K562 (cell line): Measurements from ENCODE around the gene CAPN7. TPM values are rescaled to one million over a fixed set of nuclear protein-coding genes. Genes with fewer than 3 reads are reported as not detected.
A peak's percentile ranks its signal among the peaks of the same experiment; 100 is the strongest.

Source experiments
- ATF1 ChIP-seq, 2 experiments: fragments of 450-650 bp in 1 of 2; IDR thresholded peaks; 2 replicates each; pipeline ENCODE4 v1.6.1; 2016; ENCODE audit warnings: missing compliant biosample characterization in 1 of 2, missing genetic modification characterization in 1 of 2
- CXXC5 ChIP-seq: fragments of 250-450 bp; sonication (Bioruptor Pico); IDR thresholded peaks from 2 replicates; pipeline ENCODE4 v1.8.0; 2022; ENCODE audit warnings: inconsistent platforms, mild to moderate bottlenecking, moderate library complexity
- HDAC1 ChIP-seq, 2 experiments: fragments of 450-650 bp; IDR thresholded peaks; 2 replicates each; pipeline ENCODE4 v1.6.1; 2016 to 2017; ENCODE audit warnings: inconsistent platforms in 1 of 2, mild to moderate bottlenecking in 1 of 2, moderate library complexity in 1 of 2
- HNRNPL ChIP-seq: fragments of 200-400 bp; formaldehyde crosslinking; IDR thresholded peaks from 2 replicates; pipeline ENCODE4 v1.6.1; 2017; ENCODE audit warnings: low read depth, mild to moderate bottlenecking, low read length
- KLF1 ChIP-seq: fragments of 450-650 bp; IDR thresholded peaks from 2 replicates; pipeline ENCODE4 v1.6.1; 2016; ENCODE audit warnings: missing genetic modification characterization, missing compliant biosample characterization
- MYBL2 ChIP-seq, 2 experiments: fragments of 450-650 bp in 1 of 2; sonication (generic) in 1 of 2; formaldehyde crosslinking in 1 of 2; IDR thresholded peaks; 2 replicates each; pipeline versions ENCODE4 v1.6.1 to v1.8.1; 2017 to 2022; ENCODE audit warnings: borderline replicate concordance in 1 of 2, inconsistent platforms in 1 of 2, low read depth in 1 of 2, mild to moderate bottlenecking in 1 of 2, missing genetic modification reagents in 1 of 2, moderate library complexity in 1 of 2
- PHTF2 ChIP-seq: fragments of 250-450 bp; sonication (Bioruptor Pico); IDR thresholded peaks from 2 replicates; pipeline ENCODE4 v1.5.0; 2021; ENCODE audit warnings: mild to moderate bottlenecking
- SIN3A ChIP-seq, 2 experiments: fragments of 150-350 bp in 1 of 2; IDR thresholded peaks; 2 replicates each; pipeline ENCODE4 v1.6.1; 2011 to 2016; ENCODE audit warnings: borderline replicate concordance in 2 of 2, low read depth in 2 of 2, low read length in 2 of 2, mild to moderate bottlenecking in 2 of 2, moderate library complexity in 2 of 2; ENCODE audit not compliant: control insufficient read depth in 1 of 2
- ZFPM2 ChIP-seq: fragments of 250-450 bp; sonication (Bioruptor Pico); IDR thresholded peaks from 2 replicates; pipeline ENCODE4 v1.5.1; 2022; ENCODE audit warnings: mild to moderate bottlenecking
- ZNF76 ChIP-seq: fragments of 250-450 bp; sonication (Bioruptor Pico); IDR thresholded peaks from 2 replicates; pipeline ENCODE4 v1.4.0; 2020; ENCODE audit warnings: mild to moderate bottlenecking, moderate library complexity, borderline replicate concordance
- polyA plus RNA-seq, 8 experiments: library from polyadenylated mRNA; depleted of rRNA in 4 of 8; stranded (reverse) in 5 of 8; unstranded in 3 of 8; fragments of >200 nt; fragmentation: Nextera tagmentation in 2 of 8; fragmentation: Illumina TruSeq in 1 of 8; extraction: Ambion mirVana in 2 of 8; extraction: Trizol in 1 of 8; gene quantifications; 2 replicates each; pipeline versions ENCODE4 v1.2.1 to v1.2.3, GENCODE V29; 2011 to 2014; ENCODE audit warnings: inconsistent platforms in 1 of 8, missing spikeins in 1 of 8
- total RNA-seq, 7 experiments: library from RNA; depleted of rRNA in 6 of 7; stranded (reverse); fragments of >200 nt in 6 of 7; fragmentation: Illumina TruSeq in 2 of 7; extraction: Trizol in 2 of 7; gene quantifications; 2 replicates each; pipeline versions ENCODE4 v1.2.1 to v1.2.3, GENCODE V29; 2011 to 2021; ENCODE audit warnings: low replicate concordance in 1 of 7
- TF ChIP-seq, protein P1 (sequence below), 2 experiments: IDR thresholded peaks in 1 of 2; conservative IDR thresholded peaks in 1 of 2; 2 replicates each; pipeline ENCODE4 v1.6.1; 2016; ENCODE audit warnings: low read depth in 2 of 2, mild to moderate bottlenecking in 1 of 2, missing compliant biosample characterization in 1 of 2, missing genetic modification characterization in 1 of 2, moderate library complexity in 1 of 2
- TF ChIP-seq, protein P2 (sequence below): fragments of 250-450 bp; sonication (Bioruptor Pico); IDR thresholded peaks from 2 replicates; pipeline ENCODE4 v1.4.0; 2020; ENCODE audit warnings: mild to moderate bottlenecking
- TF ChIP-seq, protein P3 (sequence below): fragments of 450-650 bp; formaldehyde crosslinking; IDR thresholded peaks from 2 replicates; pipeline ENCODE4 v1.4.0; 2022; ENCODE audit warnings: missing genetic modification characterization
- TF ChIP-seq, protein P4 (sequence below): sonication (generic); formaldehyde crosslinking; IDR thresholded peaks from 2 replicates; pipeline ENCODE4 v1.8.1; 2023; ENCODE audit warnings: mild to moderate bottlenecking, missing genetic modification reagents, moderate library complexity
- TF ChIP-seq, protein P5 (sequence below), 2 experiments: IDR thresholded peaks; 2 replicates each; pipeline ENCODE4 v1.6.1; 2011; ENCODE audit warnings: borderline replicate concordance in 1 of 2, control low read depth in 1 of 2, low read depth in 1 of 2, low read length in 1 of 2, mild to moderate bottlenecking in 1 of 2, mixed read lengths in 1 of 2, moderate library complexity in 1 of 2; ENCODE audit not compliant: insufficient read depth in 1 of 2, insufficient read length in 1 of 2, poor library complexity in 1 of 2, severe bottlenecking in 1 of 2; ENCODE audit errors: extremely low read depth in 1 of 2

The CAPN7 gene
- total and polyA plus RNA-seq, 9 of the 15 experiments (the other 6 are each of a cell fraction or from before 2014, with no cell fraction given) = 6.5 to 42.7 (median 32.7) TPM

DNA sequence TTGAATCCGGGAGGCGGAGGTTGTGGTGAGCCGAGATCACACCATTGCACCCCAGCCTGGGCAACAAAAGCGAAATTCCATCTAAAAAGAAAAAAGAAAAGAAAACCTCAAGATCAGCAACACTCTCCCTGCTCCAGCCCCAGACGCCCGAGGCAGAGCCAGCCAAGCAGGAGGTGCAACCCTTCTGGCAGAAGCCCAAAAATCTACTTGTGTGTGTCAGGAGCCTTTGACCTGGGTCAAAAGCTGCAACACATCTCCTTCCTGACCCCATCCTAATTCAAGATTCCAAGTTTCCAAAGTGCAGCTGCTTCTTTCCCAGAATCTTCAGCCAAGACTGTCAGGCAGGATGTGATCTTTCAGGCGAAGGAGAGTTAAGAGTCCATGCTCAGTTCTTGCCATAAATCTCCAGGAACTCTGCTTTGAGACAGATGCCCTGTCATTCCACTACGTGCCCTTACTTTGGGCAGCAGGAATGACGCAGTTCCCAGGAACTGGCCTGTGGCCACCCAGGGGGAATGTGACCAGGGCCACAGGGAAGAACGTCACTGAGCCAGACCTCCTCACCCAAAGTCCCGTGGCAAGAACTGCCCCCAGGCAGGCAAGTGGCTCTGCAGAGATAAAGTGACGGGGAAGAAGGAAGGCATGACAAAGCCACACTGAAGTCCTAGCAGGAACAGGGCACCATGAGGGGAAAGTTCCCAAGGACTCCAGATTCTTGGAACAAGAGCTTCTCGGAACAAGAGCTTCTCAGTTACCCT, 86.9 kb downstream of the CAPN7 start (continued):
- TF ChIP-seq, protein P1, sequence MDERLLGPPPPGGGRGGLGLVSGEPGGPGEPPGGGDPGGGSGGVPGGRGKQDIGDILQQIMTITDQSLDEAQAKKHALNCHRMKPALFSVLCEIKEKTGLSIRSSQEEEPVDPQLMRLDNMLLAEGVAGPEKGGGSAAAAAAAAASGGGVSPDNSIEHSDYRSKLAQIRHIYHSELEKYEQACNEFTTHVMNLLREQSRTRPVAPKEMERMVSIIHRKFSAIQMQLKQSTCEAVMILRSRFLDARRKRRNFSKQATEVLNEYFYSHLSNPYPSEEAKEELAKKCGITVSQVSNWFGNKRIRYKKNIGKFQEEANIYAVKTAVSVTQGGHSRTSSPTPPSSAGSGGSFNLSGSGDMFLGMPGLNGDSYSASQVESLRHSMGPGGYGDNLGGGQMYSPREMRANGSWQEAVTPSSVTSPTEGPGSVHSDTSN (CRISPR knock-in tag; IDR thresholded peaks at IDR 0.05; ENCODE audit: low read depth) = no peak
- TF ChIP-seq, protein P1 (tag; conservative IDR thresholded peaks at IDR 0.05; ENCODE audit: low read depth) = peak; percentile 79
- 0 out of 4 replicates have a peak, but pooled peaks of 1 of the 2 experiments have one; percentile 15 for TF ChIP-seq HDAC1 (IDR thresholded peaks at IDR 0.05)
- no peak for TF ChIP-seq CXXC5 (CRISPR knock-in tag)
- TF ChIP-seq, protein P2, sequence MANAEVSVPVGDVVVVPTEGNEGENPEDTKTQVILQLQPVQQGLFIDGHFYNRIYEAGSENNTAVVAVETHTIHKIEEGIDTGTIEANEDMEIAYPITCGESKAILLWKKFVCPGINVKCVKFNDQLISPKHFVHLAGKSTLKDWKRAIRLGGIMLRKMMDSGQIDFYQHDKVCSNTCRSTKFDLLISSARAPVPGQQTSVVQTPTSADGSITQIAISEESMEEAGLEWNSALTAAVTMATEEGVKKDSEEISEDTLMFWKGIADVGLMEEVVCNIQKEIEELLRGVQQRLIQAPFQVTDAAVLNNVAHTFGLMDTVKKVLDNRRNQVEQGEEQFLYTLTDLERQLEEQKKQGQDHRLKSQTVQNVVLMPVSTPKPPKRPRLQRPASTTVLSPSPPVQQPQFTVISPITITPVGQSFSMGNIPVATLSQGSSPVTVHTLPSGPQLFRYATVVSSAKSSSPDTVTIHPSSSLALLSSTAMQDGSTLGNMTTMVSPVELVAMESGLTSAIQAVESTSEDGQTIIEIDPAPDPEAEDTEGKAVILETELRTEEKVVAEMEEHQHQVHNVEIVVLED (CRISPR knock-in tag) = no peak
- TF ChIP-seq PHTF2 = no peak
- no peak for TF ChIP-seq ATF1 (CRISPR knock-in tag; IDR thresholded peaks at IDR 0.05)
- TF ChIP-seq ATF1 (tag; IDR thresholded peaks at IDR 0.05) = peak; percentile 10; the same call in 1 of the 2 replicates
- no peak for TF ChIP-seq HNRNPL
- no peak for TF ChIP-seq KLF1 (tag)
- TF ChIP-seq, protein P3, sequence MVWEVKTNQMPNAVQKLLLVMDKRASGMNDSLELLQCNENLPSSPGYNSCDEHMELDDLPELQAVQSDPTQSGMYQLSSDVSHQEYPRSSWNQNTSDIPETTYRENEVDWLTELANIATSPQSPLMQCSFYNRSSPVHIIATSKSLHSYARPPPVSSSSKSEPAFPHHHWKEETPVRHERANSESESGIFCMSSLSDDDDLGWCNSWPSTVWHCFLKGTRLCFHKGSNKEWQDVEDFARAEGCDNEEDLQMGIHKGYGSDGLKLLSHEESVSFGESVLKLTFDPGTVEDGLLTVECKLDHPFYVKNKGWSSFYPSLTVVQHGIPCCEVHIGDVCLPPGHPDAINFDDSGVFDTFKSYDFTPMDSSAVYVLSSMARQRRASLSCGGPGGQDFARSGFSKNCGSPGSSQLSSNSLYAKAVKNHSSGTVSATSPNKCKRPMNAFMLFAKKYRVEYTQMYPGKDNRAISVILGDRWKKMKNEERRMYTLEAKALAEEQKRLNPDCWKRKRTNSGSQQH (CRISPR knock-in tag) = no peak
- 0 out of 2 replicates have a peak, but pooled peaks have one; percentile 64 for TF ChIP-seq ZFPM2
- TF ChIP-seq MYBL2 (IDR thresholded peaks at IDR 0.05; ENCODE audit: low read depth) = no peak
- TF ChIP-seq MYBL2 (CRISPR knock-in tag; IDR thresholded peaks at IDR 0.05; ENCODE audit: borderline replicate concordance) = no peak
- TF ChIP-seq ZNF76 (CRISPR knock-in tag) = no peak
- TF ChIP-seq, protein P4, sequence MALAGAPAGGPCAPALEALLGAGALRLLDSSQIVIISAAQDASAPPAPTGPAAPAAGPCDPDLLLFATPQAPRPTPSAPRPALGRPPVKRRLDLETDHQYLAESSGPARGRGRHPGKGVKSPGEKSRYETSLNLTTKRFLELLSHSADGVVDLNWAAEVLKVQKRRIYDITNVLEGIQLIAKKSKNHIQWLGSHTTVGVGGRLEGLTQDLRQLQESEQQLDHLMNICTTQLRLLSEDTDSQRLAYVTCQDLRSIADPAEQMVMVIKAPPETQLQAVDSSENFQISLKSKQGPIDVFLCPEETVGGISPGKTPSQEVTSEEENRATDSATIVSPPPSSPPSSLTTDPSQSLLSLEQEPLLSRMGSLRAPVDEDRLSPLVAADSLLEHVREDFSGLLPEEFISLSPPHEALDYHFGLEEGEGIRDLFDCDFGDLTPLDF = no peak
- no peak for TF ChIP-seq SIN3A (IDR thresholded peaks at IDR 0.05; ENCODE audit: borderline replicate concordance in 2 of 2, control insufficient read depth in 1 of 2, low read depth in 2 of 2, low read length in 2 of 2)
- TF ChIP-seq, protein P5, sequence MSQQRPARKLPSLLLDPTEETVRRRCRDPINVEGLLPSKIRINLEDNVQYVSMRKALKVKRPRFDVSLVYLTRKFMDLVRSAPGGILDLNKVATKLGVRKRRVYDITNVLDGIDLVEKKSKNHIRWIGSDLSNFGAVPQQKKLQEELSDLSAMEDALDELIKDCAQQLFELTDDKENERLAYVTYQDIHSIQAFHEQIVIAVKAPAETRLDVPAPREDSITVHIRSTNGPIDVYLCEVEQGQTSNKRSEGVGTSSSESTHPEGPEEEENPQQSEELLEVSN (IDR thresholded peaks at IDR 0.05; ENCODE audit: borderline replicate concordance in 1 of 2, extremely low read depth in 1 of 2, insufficient read depth in 1 of 2, insufficient read length in 1 of 2, low read depth in 1 of 2, low read length in 1 of 2, poor library complexity in 1 of 2, severe bottlenecking in 1 of 2) = no peak
